IMR-90 (cell line): ENCODE results near the gene SEL1L.

Experiments used
- MXI1 ChIP-seq: IDR thresholded peaks from 2 replicates; pipeline ENCODE4 v1.6.1; 2012; ENCODE audit warnings: low read depth, mild to moderate bottlenecking, low read length, moderate library complexity, borderline replicate concordance
- POLR2A ChIP-seq: IDR thresholded peaks from 2 replicates; pipeline ENCODE4 v1.6.1; 2012; ENCODE audit warnings: mild to moderate bottlenecking, low read depth, low read length
- TF ChIP-seq, protein P1 (sequence below): fragments of 150-350 bp; IDR thresholded peaks from 2 replicates; pipeline ENCODE4 v1.6.1; 2016; ENCODE audit warnings: low read depth, mild to moderate bottlenecking, low read length, moderate library complexity, borderline replicate concordance

- TF ChIP-seq MXI1 (no peak), POLR2A (no peak)
- TF ChIP-seq, protein P1, sequence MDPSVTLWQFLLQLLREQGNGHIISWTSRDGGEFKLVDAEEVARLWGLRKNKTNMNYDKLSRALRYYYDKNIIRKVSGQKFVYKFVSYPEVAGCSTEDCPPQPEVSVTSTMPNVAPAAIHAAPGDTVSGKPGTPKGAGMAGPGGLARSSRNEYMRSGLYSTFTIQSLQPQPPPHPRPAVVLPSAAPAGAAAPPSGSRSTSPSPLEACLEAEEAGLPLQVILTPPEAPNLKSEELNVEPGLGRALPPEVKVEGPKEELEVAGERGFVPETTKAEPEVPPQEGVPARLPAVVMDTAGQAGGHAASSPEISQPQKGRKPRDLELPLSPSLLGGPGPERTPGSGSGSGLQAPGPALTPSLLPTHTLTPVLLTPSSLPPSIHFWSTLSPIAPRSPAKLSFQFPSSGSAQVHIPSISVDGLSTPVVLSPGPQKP: no peak
Observed at GRCh38 chr14:81476816-81477215, 56.8 kb downstream of the SEL1L start.
